Activated CD8-positive, alpha-beta T cell treated with anti-CD3 and anti-CD28 coated beads, Interleukin-2, amount 10 ng/mL, durations not matched to agents 7 days and 5 days (primary cell): ENCODE data around the gene RETSAT. TPM values are rescaled to one million over a fixed set of nuclear protein-coding genes. Genes with fewer than 3 reads are reported as not detected.
A peak's percentile ranks its signal among the peaks of the same experiment; 100 is the strongest.
"Not testable (repeated sequence)": the region's sequence is repeated elsewhere in the genome, so short reads cannot be mapped to it uniquely, and the experiment has no call there.

ENCODE experiments used
- ATAC-seq: fragments of 150-1000 bp; cut with Tn5 transposase; one replicate; pipeline ENCODE4 v1.10.0; 2021; ENCODE audit warnings: moderate library complexity
- CTCF ChIA-PET: fragments of 350-600 bp; sonication (Branson Sonifier 250); formaldehyde crosslinking; loops from one replicate; lab custom pipeline; 2021; ENCODE audit warnings: antibody characterized with exemption; lab: Charles Lee
- POLR2A ChIA-PET: fragments of 350-600 bp; sonication (Branson Sonifier 250); formaldehyde crosslinking; loops from one replicate; lab custom pipeline; 2021; ENCODE audit warnings: antibody characterized with exemption; lab: Charles Lee
- DNase-seq: peaks from one replicate; pipeline ENCODE4 v3.0.0-alpha.2; 2020
- H3K27ac Mint-ChIP-seq: one replicate; pipeline ENCODE4 v1.8.0; 2021; ENCODE audit warnings: mild to moderate bottlenecking, mixed read lengths
- H3K27me3 Mint-ChIP-seq: one replicate; pipeline ENCODE4 v1.8.0; 2021; ENCODE audit warnings: low read depth, mixed read lengths
- H3K36me3 Mint-ChIP-seq: one replicate; pipeline ENCODE4 v1.8.0; 2021; ENCODE audit warnings: low read depth, mixed read lengths
- H3K4me1 Mint-ChIP-seq: one replicate; pipeline ENCODE4 v1.8.0; 2021; ENCODE audit warnings: low read depth, mixed read lengths
- H3K4me3 Mint-ChIP-seq: one replicate; pipeline ENCODE4 v1.8.0; 2021; ENCODE audit warnings: mild to moderate bottlenecking, mixed read lengths
- H3K9me3 Mint-ChIP-seq: one replicate; pipeline ENCODE4 v1.8.0; 2022; ENCODE audit warnings: mixed read lengths; ENCODE audit not compliant: insufficient read depth
- total RNA-seq, 2 experiments: library from RNA; stranded (reverse); gene quantifications; one replicate each; pipeline ENCODE4 v1.2.3, GENCODE V29; 2021

Gene RETSAT
- total RNA-seq, 2 experiments from 2014 or later, result 27.8 to 28.4 TPM

DNA sequence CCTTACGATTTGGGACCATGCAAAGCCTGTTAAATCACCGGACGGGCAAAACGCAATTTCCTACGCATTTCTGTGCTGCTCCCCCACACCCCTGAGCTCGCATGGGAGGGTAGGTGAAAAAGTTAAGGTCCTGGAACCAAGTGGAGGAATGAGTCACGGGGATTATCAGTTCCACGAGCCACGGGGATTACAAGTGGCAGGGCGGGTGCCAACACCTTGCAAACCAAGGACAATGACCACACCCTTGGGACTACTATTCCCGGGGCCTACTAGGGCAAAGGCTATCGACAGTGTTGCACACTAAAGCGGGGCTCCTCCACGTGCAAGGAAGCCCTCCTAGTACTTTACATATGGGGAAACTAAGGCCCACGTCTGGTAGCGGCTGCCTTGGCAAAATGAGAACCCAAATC, 447 bp downstream of the RETSAT start:
- ChIA-PET POLR2A (interaction anchor here (0.6 to 3.0 kb wide), 19 partner anchors 10 to 445 kb away, joined by 3 to 54 read pairs (median 4); partner anchors contain the start of genes GGCX, MAT2A and TGOLN2), CTCF (interaction anchor here (0.7 to 2.4 kb wide), 9 partner anchors 11 to 198 kb away, joined by 3 to 12 read pairs (median 4); partner anchors contain the start of genes MAT2A and TGOLN2)
- Mint-ChIP-seq H3K36me3 (peaks cover 56% of the 10 kb centered on the region), H3K4me3 (peak overlapping the region; percentile 99), H3K27ac (peak overlapping the region; percentile 99), H3K4me1 (peaks cover 47% of the 10 kb centered on the region), H3K9me3 (no peaks in the 10 kb centered on the region), H3K27me3 (no peaks in the 10 kb centered on the region)
- ATAC-seq (no peak), DNase-seq (no peak)

DNA sequence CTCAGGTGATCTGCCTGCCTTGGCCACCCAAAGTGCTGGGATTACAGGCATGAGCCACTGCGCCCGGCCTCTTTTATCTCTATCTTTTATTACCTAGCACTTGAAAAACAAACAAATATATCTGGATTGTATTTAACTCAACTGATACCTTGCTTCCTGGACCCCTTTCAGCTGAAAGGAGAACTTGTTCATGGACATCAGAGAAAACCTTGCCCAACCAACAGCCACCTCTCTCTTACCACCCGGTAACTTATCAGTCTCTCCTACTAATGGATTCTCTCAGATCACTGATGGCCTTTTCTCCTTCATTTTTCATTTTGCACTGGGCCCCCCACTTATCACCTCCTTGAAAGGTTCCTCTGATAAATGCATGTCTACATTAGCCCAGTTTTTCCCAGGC, 6.7 kb downstream of the RETSAT start:
- H3K4me1 Mint-ChIP-seq, result peaks cover 7% of the 10 kb centered on the region
- POLR2A ChIA-PET, result interaction anchor here (2.7 kb wide), 1 partner anchor 20 kb away, joined by 14 read pairs; the partner anchor contains the start of gene TGOLN2
- no peak for DNase-seq
- CTCF ChIA-PET, result no interaction called here
- no peak overlapping the region for H3K4me3 Mint-ChIP-seq
- H3K9me3 Mint-ChIP-seq, result no peaks in the 10 kb centered on the region
- no peak overlapping the region for H3K27ac Mint-ChIP-seq
- no peaks in the 10 kb centered on the region for H3K27me3 Mint-ChIP-seq
- H3K36me3 Mint-ChIP-seq, result peaks cover 46% of the 10 kb centered on the region
- ATAC-seq, result no peak

DNA sequence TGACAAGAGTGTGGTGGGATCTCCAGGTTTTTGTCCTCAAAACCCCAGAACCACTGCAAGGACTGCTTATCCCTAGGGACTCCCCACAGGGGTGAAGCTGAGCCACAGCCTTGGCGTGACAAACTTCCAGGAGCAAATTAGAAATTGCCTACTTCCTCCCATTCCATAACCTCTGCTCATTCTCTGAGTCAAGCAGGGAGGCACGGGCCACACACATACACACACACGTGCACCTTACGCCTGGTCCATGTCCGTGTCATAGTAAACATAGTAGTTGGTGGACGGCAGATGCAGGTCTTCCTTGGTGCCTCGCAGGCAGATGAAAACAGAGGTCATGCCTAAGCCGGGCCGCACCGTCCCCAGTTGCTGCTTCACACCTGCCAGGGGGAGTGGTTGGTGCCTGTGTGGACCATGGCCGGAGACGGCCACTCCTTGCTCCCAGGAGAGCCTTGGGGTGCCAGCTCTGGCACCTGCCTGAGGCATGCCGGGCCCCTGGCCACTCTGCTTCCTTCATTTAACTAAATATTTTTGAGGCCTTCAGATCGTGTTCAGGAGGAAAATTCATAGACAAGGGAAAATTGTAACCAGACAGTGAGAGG, 9.9 kb downstream of the RETSAT start:
- no peak overlapping the region for H3K4me3 Mint-ChIP-seq
- H3K27me3 Mint-ChIP-seq, result peaks cover 3% of the 10 kb centered on the region
- POLR2A ChIA-PET, result no interaction called here

DNA sequence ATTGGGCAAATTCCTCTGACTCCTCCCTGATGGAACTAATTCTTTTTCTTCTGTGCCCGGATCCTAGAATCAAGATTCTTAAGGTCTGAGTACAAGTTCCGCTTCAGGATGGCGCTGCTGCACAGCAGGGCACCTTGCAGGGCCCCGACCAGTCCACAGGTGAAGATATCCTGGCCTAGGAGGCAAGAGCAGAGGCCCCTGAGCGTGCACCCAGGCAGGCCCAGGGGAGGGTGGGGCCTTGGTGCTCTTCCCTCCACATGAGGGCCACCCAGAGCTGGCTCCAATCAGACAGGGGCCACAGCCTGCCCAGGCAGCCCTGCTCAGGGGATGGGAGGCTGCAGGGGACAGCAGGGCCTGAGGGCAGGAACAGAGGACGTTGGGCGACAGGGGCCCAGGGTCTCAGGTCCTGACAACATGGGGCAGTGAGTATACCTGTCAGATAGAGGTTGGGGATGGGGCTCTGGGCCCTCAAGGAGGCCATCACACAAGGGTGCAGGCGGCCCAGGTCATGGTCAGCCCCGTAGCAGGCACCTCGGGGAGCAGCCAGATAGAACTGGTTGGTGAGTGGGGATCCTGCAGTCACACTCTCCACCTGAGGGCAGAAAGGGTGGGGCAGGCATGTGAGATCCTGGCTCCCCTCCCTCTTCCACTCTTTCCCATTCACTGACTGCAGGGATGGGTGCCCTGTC, 11.0 kb downstream of the RETSAT start:
- CTCF ChIA-PET, H3K27me3 Mint-ChIP-seq, H3K27ac Mint-ChIP-seq, H3K4me3 Mint-ChIP-seq, H3K4me1 Mint-ChIP-seq, H3K9me3 Mint-ChIP-seq, DNase-seq, ATAC-seq: not testable (repeated sequence)
- POLR2A ChIA-PET, result interaction anchor here (1.1 kb wide), 1 partner anchor 17 kb away, joined by 3 read pairs; no protein-coding TSS in a partner anchor
- H3K36me3 Mint-ChIP-seq, result peaks cover 24% of the 10 kb centered on the region

More for the DNA sequence above, 9.9 kb downstream of the RETSAT start:
- H3K36me3 Mint-ChIP-seq, result peaks cover 29% of the 10 kb centered on the region
- no peak for ATAC-seq
- CTCF ChIA-PET, result no interaction called here
- peak overlapping the region; percentile 39 for H3K27ac Mint-ChIP-seq
- no peaks in the 10 kb centered on the region for H3K9me3 Mint-ChIP-seq
- no peak for DNase-seq
- no peaks in the 10 kb centered on the region for H3K4me1 Mint-ChIP-seq

DNA sequence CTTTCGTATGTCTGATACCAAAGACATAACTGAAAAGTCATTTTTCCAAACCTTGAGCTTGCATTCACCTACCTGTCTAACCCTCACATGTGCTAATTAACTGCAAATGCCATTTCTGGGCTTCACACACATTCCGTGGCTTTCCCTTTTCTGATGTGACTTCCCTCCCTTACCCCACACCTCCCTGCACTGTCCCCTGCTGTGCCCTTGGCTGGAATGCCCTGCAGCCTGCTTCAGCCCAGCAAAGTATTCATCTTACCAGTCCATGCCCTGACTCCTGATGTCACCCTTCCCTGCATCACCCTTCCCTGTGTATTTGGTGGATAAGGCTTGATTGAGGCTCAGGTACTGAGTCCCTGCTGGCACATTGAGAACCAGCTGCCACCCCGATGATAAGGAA, 12.2 kb downstream of the RETSAT start:
- no peak for DNase-seq
- CTCF ChIA-PET, result no interaction called here
- H3K4me1 Mint-ChIP-seq, result no peaks in the 10 kb centered on the region
- no peak for ATAC-seq
- H3K4me3 Mint-ChIP-seq, result no peak overlapping the region
- no peak overlapping the region for H3K27ac Mint-ChIP-seq
- H3K36me3 Mint-ChIP-seq, result peaks cover 21% of the 10 kb centered on the region
- POLR2A ChIA-PET, result interaction anchor here (0.6 to 1.3 kb wide), 4 partner anchors 11 to 463 kb away, joined by 3 to 5 read pairs (median 3); partner anchors contain the start of gene TGOLN2
- no peaks in the 10 kb centered on the region for H3K9me3 Mint-ChIP-seq
- H3K27me3 Mint-ChIP-seq, result peaks cover 11% of the 10 kb centered on the region

DNA sequence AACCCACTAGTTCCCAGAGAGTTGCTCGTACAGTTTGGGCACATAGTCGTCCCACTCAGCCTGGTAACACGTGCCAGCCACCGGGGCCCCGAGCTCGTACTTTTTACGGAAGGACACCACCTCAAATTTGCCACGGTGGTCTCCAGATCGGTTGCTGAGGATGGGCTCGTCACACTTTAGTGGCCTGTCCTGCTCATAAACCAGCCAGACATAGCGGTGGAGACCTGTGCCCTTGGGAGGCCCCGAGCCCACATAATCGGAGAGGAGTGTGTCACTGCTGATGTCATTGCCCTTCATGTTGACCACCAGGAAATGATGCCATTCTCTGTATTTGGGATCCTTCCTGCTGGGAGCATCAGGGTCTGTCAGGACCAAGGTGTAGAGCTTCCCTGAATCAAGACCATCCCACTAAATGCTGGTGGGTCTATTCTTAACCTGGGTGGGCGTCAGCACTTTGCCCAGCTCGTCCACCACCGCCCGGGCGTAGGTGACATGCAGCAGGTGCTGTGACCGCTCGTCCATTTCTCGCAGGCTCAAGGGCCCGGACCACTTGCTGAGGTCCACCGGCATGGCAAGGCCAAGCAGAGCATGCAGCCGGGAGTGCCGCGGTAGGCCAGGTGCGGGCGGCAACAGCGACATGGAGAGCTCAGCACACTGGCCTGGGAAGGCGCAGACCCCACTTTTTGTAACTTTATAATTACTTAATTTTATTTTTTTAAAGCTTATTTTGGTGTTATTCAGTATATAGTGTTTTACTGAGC, 12.9 kb downstream of the RETSAT start:
- no peak for DNase-seq
- ChIA-PET POLR2A (interaction anchor here (0.6 to 1.3 kb wide), 3 partner anchors 10 to 462 kb away, joined by 3 to 5 read pairs (median 3); partner anchors contain the start of gene TGOLN2), CTCF (no interaction called here)
- no peaks in the 10 kb centered on the region for H3K9me3 Mint-ChIP-seq
- H3K4me1 Mint-ChIP-seq, result no peaks in the 10 kb centered on the region
- ATAC-seq, result no peak
- H3K27me3 Mint-ChIP-seq, result peaks cover 11% of the 10 kb centered on the region
- no peak overlapping the region for H3K27ac Mint-ChIP-seq
- H3K4me3 Mint-ChIP-seq, result no peak overlapping the region
- peaks cover 16% of the 10 kb centered on the region for H3K36me3 Mint-ChIP-seq

DNA sequence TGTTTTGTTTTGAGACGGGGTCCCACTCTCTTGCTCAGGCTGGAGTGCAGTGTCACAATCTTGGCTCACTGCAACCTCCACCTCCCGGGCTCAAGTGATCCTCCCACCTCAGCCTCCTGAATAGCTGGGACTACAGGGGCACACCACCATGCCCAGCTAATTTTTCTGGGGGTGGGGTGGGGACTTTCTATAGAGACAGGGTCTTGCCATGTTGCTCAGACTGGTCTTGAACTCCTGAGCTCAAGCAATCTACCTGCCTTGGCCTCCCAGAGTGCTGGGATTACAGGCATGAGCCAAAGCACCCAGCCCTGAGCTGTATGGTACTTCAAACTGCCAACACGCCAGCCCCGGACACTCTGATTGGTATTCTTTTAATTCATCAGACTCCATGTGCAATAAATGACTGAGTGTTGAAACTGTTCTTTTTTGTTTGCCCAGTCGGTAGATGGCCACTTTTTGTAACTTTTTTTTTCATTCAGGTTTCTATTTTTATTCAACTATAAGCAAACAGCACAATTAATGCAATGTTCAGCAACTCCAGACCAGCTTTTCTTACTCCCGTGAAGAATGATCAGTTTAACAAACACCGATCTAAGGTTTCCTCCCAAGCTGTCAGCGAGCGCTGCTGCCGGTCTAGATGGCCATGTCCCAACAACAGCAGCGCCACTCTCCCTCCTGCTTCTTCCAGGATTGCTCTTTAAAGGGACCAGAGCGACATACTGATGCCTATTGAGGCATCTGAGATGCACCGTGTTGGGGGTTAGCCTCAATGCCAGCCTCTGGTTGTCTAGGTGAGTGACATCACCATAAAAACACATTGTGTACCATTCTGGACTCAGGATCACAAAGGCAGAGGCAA, 14.1 kb downstream of the RETSAT start:
- Mint-ChIP-seq H3K9me3 (no peaks in the 10 kb centered on the region), H3K36me3 (peaks cover 16% of the 10 kb centered on the region), H3K27ac (no peak overlapping the region), H3K27me3 (peaks cover 11% of the 10 kb centered on the region), H3K4me3 (no peak overlapping the region), H3K4me1 (no peaks in the 10 kb centered on the region)
- DNase-seq (no peak), ATAC-seq (no peak)
- ChIA-PET CTCF (no interaction called here), POLR2A (interaction anchor here (0.6 to 1.2 kb wide), 3 partner anchors 12 to 52 kb away, joined by 3 to 4 read pairs (median 4); partner anchors contain the start of genes ELMOD3 and TGOLN2)

DNA sequence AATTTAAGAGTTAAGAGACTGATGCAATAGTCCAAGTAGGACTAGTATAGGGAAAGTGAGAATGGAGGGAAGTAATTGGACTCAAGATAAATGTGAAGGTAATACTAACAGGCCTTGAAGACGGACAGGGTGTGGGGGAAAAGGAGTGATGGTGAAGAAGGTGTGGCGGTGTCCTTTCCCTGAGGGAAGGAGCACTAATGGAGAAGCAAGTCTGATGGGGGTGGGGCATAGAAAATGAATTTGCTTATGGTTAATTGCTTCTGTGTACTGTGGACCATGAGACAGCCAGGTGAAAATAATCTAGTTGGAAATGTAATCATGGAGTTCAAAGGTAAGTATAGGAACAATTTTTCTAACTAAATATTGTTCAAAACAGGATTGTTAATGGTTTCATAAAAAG, 19.4 kb downstream of the RETSAT start:
- no peak overlapping the region for H3K27ac Mint-ChIP-seq
- CTCF ChIA-PET, result no interaction called here
- H3K9me3 Mint-ChIP-seq, result no peaks in the 10 kb centered on the region
- DNase-seq (no peak), ATAC-seq (no peak)
- peaks cover 11% of the 10 kb centered on the region for H3K27me3 Mint-ChIP-seq
- peaks cover 6% of the 10 kb centered on the region for H3K4me1 Mint-ChIP-seq
- H3K36me3 Mint-ChIP-seq, result no peaks in the 10 kb centered on the region
- no peak overlapping the region for H3K4me3 Mint-ChIP-seq
- POLR2A ChIA-PET, result no interaction called here

DNA sequence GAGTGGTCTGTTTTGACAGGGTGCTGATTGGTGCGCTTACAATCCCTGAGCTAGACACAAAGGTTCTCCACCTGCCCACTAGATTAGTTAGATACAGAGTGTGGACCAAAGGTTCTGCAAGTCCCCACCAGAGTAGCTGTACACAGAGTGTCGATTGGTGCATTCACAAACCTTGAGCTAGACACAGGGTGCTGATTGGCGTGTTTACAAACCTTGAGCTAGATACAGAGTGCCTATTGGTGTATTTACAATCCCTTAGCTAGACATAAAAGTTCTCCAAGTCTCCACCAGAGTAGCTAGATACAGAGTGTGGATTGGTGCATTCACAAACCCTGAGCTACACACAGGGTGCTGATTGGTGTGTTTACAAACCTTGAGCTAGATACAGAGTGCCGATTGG, 20.5 kb downstream of the RETSAT start:
- H3K27me3 Mint-ChIP-seq, POLR2A ChIA-PET, H3K4me3 Mint-ChIP-seq, H3K27ac Mint-ChIP-seq, H3K9me3 Mint-ChIP-seq, DNase-seq, H3K36me3 Mint-ChIP-seq, ATAC-seq, CTCF ChIA-PET: not testable (repeated sequence)
- H3K4me1 Mint-ChIP-seq, result peaks cover 13% of the 10 kb centered on the region

DNA sequence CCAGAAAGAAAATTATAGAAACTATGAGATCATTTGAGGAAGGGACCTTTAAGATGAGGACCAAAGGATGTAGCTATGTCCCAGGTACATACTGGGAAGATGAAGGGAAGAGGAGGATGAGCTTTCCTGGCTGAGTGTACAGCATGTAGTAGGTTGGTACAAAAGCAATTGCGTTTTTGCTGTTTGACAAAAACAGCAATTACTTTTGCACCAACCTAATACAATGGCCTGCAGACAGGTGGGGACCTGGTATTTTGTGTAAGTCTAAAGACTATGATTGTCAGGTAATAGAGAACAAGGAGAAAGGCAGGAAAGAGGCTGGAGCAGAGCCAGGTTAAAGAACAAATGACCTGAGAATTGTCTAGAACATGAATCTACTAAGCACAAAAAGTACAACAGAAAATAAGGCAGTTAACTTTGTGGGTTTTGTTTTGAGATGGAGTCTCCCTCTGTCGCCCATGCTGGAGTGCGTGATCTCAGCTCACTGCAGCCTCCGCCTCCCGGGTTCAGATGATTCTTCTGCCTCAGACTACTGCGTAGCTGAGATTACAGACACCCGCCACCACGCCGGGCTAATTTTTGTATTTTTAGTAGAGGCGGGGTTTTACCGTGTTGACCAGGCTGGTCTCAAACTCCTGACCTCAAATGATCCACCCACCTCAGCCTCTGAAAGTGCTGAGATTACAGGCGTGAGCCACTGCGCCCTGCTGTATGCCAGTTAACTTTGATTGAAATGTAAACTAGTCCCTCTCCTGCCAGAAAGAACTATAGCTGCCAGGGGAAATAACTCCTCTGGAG, 23.3 kb downstream of the RETSAT start:
- Mint-ChIP-seq H3K9me3 (no peaks in the 10 kb centered on the region), H3K4me3 (no peak overlapping the region), H3K36me3 (peaks cover 19% of the 10 kb centered on the region), H3K27me3 (no peaks in the 10 kb centered on the region), H3K4me1 (peaks cover 15% of the 10 kb centered on the region), H3K27ac (no peak overlapping the region)
- POLR2A ChIA-PET, result interaction anchor here (0.5 to 2.0 kb wide), 5 partner anchors 10 to 208 kb away, joined by 3 to 5 read pairs (median 4); partner anchors contain the start of genes ELMOD3, MAT2A and RETSAT
- CTCF ChIA-PET, result interaction anchor here (1.0 to 1.7 kb wide), 2 partner anchors 24 to 28 kb away, joined by 3 to 4 read pairs; partner anchors contain the start of genes ELMOD3 and RETSAT
- ATAC-seq, result no peak
- no peak for DNase-seq
